ENCODE results near the gene KATNB1. TPM values are rescaled to one million over a fixed set of nuclear protein-coding genes. Genes with fewer than 3 reads are reported as not detected.
A peak's percentile ranks its signal among the peaks of the same experiment; 100 is the strongest.

KATNB1 gene, protein sequence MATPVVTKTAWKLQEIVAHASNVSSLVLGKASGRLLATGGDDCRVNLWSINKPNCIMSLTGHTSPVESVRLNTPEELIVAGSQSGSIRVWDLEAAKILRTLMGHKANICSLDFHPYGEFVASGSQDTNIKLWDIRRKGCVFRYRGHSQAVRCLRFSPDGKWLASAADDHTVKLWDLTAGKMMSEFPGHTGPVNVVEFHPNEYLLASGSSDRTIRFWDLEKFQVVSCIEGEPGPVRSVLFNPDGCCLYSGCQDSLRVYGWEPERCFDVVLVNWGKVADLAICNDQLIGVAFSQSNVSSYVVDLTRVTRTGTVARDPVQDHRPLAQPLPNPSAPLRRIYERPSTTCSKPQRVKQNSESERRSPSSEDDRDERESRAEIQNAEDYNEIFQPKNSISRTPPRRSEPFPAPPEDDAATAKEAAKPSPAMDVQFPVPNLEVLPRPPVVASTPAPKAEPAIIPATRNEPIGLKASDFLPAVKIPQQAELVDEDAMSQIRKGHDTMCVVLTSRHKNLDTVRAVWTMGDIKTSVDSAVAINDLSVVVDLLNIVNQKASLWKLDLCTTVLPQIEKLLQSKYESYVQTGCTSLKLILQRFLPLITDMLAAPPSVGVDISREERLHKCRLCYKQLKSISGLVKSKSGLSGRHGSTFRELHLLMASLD
- polyA plus RNA-seq (ENCODE audit: insufficient read length in 3 of 3) = 10 to 100 TPM; 19.9 to 20.1 (median 20.1) TPM

DNA sequence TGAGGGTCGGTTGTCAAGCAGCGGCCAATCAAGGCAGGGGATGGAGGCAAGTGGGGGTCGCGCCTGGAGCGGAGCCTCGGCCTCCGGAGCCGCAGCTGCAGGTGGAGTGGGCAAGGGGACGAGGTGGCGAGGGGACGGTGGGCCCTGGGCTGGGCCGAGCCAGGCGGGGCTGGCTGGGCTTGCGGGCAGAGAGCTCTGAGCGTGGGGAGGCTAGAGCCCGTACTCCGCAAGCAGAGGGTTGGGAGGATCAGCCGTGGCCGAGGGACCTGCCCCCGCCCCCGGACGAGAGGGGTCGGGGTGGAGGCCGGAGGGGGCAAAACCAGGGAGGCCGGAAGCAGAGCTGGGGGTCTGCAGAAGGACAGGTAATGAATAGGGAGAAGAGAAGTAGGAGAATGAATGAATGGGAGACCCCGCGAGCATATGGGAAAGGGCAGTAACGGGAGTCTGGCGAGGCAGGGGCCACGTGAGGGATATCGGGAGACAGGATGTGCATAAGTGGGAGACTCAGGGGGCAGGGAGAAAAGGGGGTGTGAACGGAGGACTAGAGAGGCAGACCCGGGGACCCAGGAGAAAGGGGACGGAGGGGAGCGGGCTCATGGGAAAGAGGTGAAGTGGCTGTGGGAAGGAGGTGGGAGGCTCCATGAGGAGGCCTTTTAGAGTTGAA is at the start of gene KATNB1:
TSS of gene KATNB1 (plus strand) at position 16 of the 664 bp plus-strand sequence. CDS start 1,474 bp downstream, outside the sequence.
- DNase-seq (ENCODE audit: low read depth in 3 of 3, low spot score in 2 of 3) = no peak

GRCh38 chr16:57686577-57686976 is 49.0 kb upstream of the KATNB1 start:
- no peak for DNase-seq (ENCODE audit: low read depth in 3 of 3, low spot score in 2 of 3)

- DNase-seq (ENCODE audit: low read depth in 3 of 3, low spot score in 2 of 3) = no peak
These were observed 48.1 kb upstream of the KATNB1 start for GRCh38 chr16:57687363-57687929.

- no peak for DNase-seq (ENCODE audit: low read depth in 3 of 3, low spot score in 2 of 3)
These were observed 47.0 kb upstream of the KATNB1 start for GRCh38 chr16:57688487-57688986.

- DNase-seq (ENCODE audit: low read depth in 3 of 3, low spot score in 2 of 3) = no peak
These were observed 46.4 kb upstream of the KATNB1 start for GRCh38 chr16:57688987-57689761.

- DNase-seq (ENCODE audit: low read depth in 3 of 3, low spot score in 2 of 3) = no peak
These were observed 45.6 kb upstream of the KATNB1 start for GRCh38 chr16:57689762-57690558.

- DNase-seq (ENCODE audit: low read depth in 3 of 3, low spot score in 2 of 3) = no peak
These were observed 44.6 kb upstream of the KATNB1 start for GRCh38 chr16:57690782-57691471.

- no peak for DNase-seq (ENCODE audit: low read depth in 3 of 3, low spot score in 2 of 3)
These were observed 42.9 kb upstream of the KATNB1 start for GRCh38 chr16:57692636-57693035.

DNA sequence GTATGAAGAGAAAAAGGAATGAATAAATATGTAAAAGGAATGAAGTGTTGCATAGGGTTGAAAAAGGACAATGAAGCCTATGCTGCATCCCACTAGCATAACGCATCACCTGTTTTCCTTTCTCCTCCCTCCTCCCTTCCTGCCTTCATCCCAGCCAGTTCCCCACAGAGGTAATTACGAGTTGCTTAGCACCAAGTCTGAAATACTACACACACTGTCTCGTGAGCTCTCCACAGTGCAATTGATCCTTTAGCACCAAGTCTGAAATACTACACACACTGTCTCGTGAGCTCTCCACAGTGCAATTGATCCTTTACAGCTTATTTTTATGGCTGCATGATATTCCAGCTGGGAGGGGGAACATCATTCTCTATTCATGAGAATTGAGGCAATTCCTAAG is 42.0 kb upstream of the KATNB1 start:
- no peak for DNase-seq (ENCODE audit: low read depth in 3 of 3, low spot score in 2 of 3)

DNA sequence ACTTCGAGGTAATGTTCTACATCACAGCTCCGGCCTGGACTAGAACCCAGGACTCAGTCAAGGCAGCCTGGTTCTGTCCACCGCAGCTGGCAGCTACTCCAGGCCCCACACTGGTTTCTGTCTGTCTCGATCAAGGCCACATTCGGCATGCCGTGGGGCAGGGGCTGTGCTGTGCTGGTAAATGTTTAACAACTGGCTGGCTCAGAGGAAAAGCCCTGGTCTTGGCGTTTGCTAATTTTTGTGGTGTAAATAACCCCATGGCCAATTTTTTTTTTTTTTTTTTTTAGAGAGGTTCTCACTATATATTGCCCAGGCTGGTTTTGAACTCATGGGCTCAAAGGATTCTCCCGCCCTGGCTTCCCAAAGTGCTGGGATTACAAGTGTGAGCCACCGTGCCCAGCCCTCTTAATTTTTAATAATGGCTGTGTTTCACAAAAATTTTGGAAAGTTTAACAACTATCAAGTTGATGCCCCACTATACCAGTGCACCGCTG is 41.3 kb upstream of the KATNB1 start:
- DNase-seq (ENCODE audit: low read depth in 3 of 3, low spot score in 2 of 3) = no peak

- DNase-seq (ENCODE audit: low read depth in 3 of 3, low spot score in 2 of 3) = peak; percentile 36 to 68 (median 55)
These were observed 40.6 kb upstream of the KATNB1 start, which contains the start of gene DRC7 for GRCh38 chr16:57694725-57695679. DRC7 (plus strand) TSS chr16:57694806; CDS start chr16:57697950, 3,144 bp downstream.

DNA sequence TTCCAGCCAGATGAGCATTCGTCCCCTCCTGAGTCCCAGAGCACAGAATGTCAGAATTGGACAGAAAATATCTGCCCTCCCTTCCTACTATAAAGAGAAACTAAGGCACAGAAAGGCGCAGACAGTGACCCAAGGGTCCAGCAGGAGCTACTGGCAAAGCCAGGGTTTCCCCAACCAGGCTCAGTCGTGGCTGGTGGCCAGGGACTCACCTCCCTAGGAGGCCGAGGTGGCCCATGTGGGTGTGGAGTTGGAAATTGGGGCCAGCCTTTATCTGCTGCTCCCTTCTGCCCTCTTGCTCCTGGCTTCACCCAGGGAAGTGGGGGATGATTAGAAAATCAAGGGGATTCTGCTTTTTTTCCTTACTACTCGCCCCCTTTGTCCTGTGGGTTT is 39.9 kb upstream of the KATNB1 start:
- no peak for DNase-seq (ENCODE audit: low read depth in 3 of 3, low spot score in 2 of 3)

- DNase-seq (ENCODE audit: low read depth in 3 of 3, low spot score in 2 of 3) = no peak
These were observed 39.3 kb upstream of the KATNB1 start for GRCh38 chr16:57696240-57696639.

DNA sequence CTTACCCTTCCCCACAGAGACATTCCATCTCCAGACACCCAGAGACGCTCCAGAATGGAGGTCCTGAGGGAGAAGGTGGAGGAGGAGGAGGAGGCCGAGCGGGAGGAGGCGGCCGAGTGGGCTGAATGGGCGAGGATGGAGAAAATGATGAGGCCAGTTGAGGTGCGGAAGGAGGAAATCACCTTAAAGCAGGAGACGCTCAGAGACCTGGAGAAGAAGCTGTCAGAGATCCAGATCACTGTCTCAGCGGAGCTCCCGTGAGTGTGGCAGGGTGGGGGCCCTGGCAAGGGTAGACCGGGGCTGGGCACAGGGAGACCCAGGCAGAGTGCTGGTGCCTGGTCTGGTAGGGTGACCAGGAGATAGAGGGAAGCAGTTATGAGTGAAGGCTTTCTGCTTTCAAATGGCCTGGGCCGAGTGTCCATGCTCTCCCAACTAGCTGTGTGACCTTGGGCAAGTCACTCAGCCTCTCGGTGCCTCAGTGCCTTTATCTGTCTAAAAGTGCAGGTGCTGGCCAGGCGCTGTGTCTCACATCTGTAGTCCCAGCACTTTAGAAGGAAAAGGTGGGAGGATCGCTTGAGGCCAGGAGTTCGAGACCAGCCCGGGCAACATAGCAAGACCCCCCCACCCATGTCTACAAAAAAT is 37.6 kb upstream of the KATNB1 start:
- no peak for DNase-seq (ENCODE audit: low read depth in 3 of 3, low spot score in 2 of 3)

- no peak for DNase-seq (ENCODE audit: low read depth in 3 of 3, low spot score in 2 of 3)
These were observed 36.7 kb upstream of the KATNB1 start for GRCh38 chr16:57698812-57699405.

DNA sequence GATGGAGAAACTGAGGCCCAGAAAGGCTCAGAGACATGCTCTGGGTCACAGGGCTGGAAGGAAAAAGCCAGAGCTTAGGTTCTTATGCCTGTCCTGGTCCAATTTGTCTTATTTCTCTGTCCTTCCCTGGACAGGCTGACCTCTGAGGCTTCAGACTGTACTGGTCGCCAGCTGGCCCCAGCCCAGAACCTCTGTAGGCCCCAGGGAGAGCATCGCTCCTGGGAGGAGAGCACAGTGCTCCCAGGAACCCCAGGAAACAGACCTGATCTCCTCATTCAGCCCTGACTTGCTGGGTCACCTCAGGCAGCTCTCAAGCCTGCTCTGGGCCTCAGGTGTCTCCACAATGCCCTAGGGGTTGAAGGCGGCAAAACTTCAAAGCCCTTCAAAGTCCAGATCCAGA is 36.1 kb upstream of the KATNB1 start:
- DNase-seq (ENCODE audit: low read depth in 3 of 3, low spot score in 2 of 3) = no peak

- DNase-seq (ENCODE audit: low read depth in 3 of 3, low spot score in 2 of 3) = no peak
These were observed 35.7 kb upstream of the KATNB1 start for GRCh38 chr16:57699899-57700298.

Measured in right renal cortex interstitium (tissue), 3 donors.